ENCODE measurements around the gene SIX5.

SIX5 gene

DNA sequence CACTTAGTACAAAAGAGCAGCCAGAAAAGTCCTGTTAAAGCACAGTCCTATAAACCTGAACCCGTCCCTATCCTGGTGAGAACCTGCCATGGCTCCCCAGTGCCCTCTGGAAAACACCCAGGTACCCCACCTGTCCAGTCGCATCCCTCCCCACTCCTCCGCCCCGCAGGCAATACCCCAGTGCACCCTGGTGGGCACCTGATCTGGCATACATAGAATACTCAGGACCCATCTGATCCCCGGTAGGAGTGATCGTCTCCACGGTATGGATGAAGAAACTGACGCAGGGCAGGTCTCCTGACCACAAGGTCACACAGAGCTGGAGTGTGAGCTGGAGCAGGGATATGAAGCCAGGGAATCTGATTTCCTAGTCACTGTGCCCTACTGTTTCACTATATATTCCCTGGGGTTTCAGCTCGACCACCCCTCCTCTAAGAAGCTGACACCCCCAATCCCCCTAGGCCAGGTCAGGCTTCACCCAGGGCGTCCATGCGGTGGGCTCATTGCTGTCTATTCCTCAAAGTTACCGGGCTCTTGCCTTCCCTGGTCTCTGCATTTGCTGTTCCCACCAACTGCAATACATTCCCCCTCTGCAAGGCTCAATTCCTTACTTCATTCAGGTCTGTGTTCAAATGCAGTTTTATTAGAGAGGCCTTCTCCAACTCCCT, 50.9 kb downstream of the SIX5 start:
- DNase-seq (ENCODE audit: low read depth) = no peak
- TF ChIP-seq, protein P1, sequence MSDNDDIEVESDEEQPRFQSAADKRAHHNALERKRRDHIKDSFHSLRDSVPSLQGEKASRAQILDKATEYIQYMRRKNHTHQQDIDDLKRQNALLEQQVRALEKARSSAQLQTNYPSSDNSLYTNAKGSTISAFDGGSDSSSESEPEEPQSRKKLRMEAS (IDR thresholded peaks at IDR 0.05; ENCODE audit: low read depth, low read length) = no peak
- no peak for TF ChIP-seq POLR2A (IDR thresholded peaks at IDR 0.05; ENCODE audit: extremely low read depth, insufficient read length)
- TF ChIP-seq, protein P2, sequence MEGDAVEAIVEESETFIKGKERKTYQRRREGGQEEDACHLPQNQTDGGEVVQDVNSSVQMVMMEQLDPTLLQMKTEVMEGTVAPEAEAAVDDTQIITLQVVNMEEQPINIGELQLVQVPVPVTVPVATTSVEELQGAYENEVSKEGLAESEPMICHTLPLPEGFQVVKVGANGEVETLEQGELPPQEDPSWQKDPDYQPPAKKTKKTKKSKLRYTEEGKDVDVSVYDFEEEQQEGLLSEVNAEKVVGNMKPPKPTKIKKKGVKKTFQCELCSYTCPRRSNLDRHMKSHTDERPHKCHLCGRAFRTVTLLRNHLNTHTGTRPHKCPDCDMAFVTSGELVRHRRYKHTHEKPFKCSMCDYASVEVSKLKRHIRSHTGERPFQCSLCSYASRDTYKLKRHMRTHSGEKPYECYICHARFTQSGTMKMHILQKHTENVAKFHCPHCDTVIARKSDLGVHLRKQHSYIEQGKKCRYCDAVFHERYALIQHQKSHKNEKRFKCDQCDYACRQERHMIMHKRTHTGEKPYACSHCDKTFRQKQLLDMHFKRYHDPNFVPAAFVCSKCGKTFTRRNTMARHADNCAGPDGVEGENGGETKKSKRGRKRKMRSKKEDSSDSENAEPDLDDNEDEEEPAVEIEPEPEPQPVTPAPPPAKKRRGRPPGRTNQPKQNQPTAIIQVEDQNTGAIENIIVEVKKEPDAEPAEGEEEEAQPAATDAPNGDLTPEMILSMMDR (IDR thresholded peaks at IDR 0.05; ENCODE audit: low read depth, low read length) = no peak
- peak overlapping the region; percentile 58 for H3K4me3 ChIP-seq (ENCODE audit: low read depth, low read length)

DNA sequence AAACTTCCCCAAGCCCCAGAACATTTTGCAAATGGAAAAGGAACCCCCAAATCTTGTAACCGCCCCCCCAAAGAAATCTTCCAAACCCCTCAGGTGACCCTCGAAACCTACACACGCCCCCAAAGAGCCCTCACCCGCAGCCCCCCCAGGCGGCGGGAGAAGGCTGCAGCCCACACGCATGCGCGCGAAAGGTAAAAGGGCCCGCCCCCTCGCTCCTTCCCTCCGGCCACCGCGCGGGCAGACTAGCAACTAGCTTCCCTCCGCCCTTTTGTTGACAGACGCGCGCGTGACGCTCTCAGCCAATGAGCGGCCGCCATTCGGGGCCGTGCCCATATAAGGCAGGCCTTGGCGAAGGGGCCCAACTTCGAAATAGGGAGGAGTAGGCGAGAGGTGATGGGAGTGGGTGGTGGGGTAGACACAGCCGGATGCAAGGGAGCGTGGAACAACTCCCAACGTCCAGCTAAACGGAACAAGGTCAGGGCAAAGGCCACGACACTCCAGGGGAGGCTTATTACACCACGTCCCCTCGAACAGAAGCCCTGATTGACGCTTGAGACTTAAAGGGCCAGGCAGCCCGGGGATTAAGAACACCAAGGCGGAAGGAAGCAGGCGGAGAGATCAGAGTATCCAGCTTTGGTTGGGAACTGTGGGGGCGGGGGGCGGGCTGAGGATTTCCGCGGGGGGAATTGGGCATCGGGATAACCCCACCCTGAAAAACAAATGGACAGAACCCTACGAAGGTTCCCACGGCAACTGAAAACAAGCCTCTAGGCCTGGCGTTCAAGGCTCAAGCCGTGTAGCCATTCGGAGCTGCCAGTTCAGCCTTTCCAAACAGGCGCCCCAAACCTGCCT, 51.7 kb downstream of the SIX5 start:
- peak; percentile 98 for DNase-seq (ENCODE audit: low read depth)
- TF ChIP-seq, protein P2 (IDR thresholded peaks at IDR 0.05; ENCODE audit: low read depth, low read length) = no peak
- TF ChIP-seq POLR2A (IDR thresholded peaks at IDR 0.05; ENCODE audit: extremely low read depth, insufficient read length) (no peak), MYC (IDR thresholded peaks at IDR 0.05; ENCODE audit: low read depth, low read length) (peak; percentile 48)
- TF ChIP-seq, protein P1 (IDR thresholded peaks at IDR 0.05; ENCODE audit: low read depth, low read length) = peak; percentile 80
- H3K4me3 ChIP-seq (ENCODE audit: low read depth, low read length) = peak overlapping the region; percentile 69

DNA sequence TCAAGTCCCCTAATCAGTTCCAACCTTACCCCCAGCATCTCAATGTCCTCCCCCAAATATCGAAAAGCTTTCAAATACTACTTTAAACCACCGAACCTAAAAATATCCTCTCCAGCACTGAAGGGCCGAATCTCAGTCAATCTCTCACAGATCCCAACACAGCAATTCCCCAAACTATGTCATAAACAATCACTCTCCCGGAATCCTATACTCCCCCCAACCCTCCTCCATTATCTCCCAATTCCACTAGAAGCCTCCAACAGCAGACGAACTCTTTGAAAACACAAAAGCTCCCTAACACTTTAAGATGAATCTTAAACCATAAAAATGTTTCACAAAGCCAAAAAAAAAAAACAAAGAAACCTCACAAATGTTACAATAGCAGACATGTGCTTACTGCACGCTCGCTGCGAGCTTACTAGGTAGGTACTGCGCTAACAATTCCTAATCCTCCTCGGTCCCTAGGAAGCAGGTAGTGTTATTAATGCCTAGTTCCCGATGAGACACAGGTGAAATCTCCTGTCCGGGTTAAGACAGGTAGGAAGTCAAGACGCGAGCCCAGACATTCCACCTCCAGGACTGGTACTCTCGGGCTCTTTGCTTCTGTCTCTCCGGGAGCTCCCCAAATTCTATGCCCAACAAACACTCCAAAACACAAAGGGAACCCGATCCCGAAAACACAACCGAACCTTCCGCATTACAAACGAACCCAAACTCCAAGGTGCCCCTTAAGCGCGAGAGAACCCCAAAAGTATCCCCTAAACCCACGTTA, 52.5 kb downstream of the SIX5 start:
- DNase-seq (ENCODE audit: low read depth) = peak; percentile 9

DNA sequence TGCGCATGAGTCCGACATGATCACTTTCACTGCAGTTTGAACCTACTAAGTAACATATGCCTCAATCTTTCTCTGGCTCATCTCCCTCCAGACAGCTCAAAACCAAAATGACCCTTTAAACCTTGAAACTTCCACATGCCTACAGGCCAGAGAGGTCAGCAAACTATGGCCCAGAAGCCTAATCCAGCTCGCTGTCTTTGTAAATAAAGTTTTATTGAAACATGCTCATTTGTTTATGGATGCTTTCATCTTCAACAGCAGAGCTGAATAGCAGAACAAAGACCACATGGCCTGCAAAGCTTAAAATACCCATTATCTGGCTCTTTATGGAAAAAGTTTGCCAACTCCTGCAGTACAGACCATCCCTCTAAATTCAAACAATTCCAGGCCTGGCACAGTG, 53.9 kb downstream of the SIX5 start:
- no peak overlapping the region for H3K4me3 ChIP-seq (ENCODE audit: low read depth, low read length)

More for the DNA sequence above, 52.5 kb downstream of the SIX5 start:
- TF ChIP-seq MYC (IDR thresholded peaks at IDR 0.05; ENCODE audit: low read depth, low read length) = 0 out of 2 replicates have a peak, but pooled peaks have one; percentile 8
- TF ChIP-seq POLR2A (IDR thresholded peaks at IDR 0.05; ENCODE audit: extremely low read depth, insufficient read length) = no peak
- TF ChIP-seq, protein P2 (IDR thresholded peaks at IDR 0.05; ENCODE audit: low read depth, low read length) = no peak
- peak overlapping the region; percentile 69 for H3K4me3 ChIP-seq (ENCODE audit: low read depth, low read length)

More for the DNA sequence above, 53.9 kb downstream of the SIX5 start:
- no peak for DNase-seq (ENCODE audit: low read depth)
- TF ChIP-seq, protein P1 (IDR thresholded peaks at IDR 0.05; ENCODE audit: low read depth, low read length) = no peak
- TF ChIP-seq, protein P2 (IDR thresholded peaks at IDR 0.05; ENCODE audit: low read depth, low read length) = no peak
- TF ChIP-seq POLR2A (IDR thresholded peaks at IDR 0.05; ENCODE audit: extremely low read depth, insufficient read length) (no peak), MYC (IDR thresholded peaks at IDR 0.05; ENCODE audit: low read depth, low read length) (no peak)
